Suppressor macrophage treated with lipopolysaccharide for 1 hour (primary cell): Measurements from ENCODE around the gene ADAMTS16.
"Not testable (repeated sequence)": the region's sequence is repeated elsewhere in the genome, so short reads cannot be mapped to it uniquely, and the experiment has no call there.

ENCODE experiments used
- DNase-seq, 3 donors: peaks; one replicate each; pipeline ENCODE4 v3.0.0-alpha.2; 2020 to 2022

Gene ADAMTS16, protein sequence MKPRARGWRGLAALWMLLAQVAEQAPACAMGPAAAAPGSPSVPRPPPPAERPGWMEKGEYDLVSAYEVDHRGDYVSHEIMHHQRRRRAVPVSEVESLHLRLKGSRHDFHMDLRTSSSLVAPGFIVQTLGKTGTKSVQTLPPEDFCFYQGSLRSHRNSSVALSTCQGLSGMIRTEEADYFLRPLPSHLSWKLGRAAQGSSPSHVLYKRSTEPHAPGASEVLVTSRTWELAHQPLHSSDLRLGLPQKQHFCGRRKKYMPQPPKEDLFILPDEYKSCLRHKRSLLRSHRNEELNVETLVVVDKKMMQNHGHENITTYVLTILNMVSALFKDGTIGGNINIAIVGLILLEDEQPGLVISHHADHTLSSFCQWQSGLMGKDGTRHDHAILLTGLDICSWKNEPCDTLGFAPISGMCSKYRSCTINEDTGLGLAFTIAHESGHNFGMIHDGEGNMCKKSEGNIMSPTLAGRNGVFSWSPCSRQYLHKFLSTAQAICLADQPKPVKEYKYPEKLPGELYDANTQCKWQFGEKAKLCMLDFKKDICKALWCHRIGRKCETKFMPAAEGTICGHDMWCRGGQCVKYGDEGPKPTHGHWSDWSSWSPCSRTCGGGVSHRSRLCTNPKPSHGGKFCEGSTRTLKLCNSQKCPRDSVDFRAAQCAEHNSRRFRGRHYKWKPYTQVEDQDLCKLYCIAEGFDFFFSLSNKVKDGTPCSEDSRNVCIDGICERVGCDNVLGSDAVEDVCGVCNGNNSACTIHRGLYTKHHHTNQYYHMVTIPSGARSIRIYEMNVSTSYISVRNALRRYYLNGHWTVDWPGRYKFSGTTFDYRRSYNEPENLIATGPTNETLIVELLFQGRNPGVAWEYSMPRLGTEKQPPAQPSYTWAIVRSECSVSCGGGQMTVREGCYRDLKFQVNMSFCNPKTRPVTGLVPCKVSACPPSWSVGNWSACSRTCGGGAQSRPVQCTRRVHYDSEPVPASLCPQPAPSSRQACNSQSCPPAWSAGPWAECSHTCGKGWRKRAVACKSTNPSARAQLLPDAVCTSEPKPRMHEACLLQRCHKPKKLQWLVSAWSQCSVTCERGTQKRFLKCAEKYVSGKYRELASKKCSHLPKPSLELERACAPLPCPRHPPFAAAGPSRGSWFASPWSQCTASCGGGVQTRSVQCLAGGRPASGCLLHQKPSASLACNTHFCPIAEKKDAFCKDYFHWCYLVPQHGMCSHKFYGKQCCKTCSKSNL

DNA sequence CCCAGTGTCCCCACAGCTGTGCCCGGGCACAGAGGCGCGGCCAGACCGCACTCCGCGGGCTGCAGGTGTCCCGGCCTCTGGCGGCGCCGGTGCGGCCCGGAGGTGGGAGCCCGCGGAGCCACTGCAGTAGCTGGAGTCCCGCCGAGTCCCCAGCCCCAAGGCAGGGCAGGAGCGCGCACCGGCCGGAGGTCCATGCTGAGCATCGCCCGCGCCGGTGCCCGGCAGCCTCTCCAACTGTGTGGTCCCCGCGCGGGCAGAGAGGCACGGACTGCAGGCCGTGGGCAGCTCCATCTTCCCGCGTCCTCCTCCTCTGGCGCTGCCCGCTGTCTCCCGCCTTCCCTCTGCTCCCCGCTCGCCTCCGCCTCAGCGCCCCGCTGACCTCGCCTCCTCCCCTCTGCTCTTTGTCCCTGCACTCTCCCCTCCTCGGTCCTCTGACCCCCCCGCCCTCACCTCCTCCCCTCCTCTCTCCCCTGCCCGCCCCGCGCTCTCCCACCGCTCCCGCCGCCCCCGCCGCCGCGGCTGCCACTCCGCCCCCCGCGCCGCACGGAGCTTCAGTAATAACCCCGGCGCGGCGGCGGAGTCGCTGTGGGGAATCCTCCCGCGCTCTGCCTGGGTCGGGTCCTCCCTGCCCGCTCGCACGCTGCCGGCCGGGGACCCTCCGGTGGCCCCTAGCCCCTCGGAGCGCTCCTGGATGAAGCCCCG lies at the start of gene ADAMTS16:
TSS of gene ADAMTS16 (plus strand) at position 554 of the 702 bp plus-strand sequence. CDS start at position 692, 138 bp downstream.
- no peak for DNase-seq

DNA sequence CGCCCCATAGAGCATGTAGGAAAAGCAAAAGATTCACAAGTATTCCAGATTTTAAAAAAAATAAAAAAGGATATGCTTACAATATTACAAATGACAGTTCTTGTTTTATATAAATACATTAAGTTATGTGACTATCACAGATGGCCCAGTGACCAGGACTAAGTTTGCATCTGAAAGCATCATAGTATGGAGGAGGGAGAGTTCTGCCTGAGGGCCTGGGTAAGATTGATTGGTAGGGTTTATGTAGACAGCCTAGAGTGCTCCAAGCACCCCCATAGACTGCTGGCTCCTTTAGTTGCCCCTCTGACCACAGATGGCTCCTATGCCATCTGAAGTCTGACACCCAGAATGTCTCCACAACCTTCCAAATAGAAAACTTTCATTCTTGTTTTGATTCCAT lies 48.0 kb upstream of the ADAMTS16 start:
- no peak for DNase-seq

DNA sequence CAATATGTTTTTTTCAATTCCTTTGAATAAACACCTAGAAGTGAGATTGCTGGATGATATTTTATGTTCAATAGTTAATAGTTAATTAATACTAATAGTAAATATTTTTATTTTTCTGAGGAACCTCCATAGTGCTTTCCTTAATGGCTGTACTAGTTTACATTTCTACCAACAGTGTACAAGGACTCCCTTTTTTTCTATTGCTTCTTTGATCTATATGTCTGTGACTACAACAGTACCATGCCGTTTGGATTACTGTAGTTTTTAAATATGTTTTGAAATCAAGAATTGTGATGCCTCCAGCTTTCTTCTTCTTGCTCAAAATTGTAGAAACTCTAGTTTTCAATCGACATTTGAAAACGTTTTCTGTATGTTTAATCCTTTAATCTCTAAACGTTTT lies 39.5 kb upstream of the ADAMTS16 start:
- DNase-seq: no peak

DNA sequence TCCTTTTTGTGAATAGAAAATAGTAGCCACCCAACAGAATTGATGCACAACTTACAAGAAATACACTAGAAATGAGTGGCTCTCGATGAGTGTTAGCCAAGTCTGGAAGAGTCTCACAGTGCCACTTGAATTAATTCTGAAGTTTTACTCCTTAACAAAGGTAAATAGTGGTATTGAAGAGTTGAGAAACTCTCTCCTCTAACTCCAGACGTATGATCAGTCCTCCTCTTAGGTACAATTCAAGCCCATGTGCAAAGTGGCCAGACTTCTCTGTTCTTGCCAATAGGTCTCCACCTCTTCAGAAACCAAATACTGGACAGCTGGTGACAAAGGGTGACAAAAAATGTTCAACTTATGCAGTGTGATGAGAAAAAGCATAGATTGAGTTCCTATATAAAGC lies 38.5 kb upstream of the ADAMTS16 start:
- no peak for DNase-seq

DNA sequence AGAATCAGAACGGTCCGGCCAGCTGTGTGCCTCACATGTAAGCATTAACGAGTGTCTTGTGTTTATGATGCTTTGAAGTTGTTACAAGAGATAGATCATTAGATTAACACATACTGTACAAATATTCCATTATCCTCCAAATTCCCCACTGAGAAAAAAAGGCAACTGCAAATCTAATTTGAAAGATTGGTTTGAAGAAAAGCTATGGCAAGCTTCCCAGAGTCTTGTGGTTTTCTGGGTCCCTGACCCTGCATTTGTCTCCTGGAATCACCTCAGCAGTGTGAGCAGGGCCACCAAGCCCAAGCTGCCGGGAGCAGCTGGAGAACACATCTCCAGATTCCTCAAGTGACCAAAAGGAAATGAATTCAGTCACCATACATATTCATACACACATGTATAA lies 36.9 kb upstream of the ADAMTS16 start:
- DNase-seq: no peak

- DNase-seq: no peak
These were observed 35.6 kb upstream of the ADAMTS16 start for GRCh38 chr5:5104550-5104949.

GRCh38 chr5:5105531-5105930 lies 34.6 kb upstream of the ADAMTS16 start:
- DNase-seq: no peak

DNA sequence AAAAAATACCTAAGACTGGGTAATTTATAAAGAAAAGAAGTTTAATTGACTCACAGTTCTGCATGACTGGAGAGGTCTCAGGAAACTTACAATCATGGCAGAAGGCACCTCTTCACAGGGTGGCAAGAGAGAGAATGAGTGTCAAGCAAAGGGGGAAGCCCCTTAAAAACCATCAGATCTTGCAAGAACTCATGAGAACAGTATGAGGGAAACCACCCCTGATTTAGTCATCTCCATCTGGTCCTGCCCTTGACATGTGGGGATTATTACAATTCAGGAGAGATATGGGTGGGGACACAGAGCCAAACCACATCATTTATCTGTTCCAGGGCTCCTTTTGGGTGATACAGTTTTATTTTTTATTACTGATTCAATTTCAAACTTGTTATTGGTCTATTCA lies 23.2 kb upstream of the ADAMTS16 start:
- no peak for DNase-seq

- no peak for DNase-seq
These were observed 17.4 kb upstream of the ADAMTS16 start for GRCh38 chr5:5122776-5123175.

DNA sequence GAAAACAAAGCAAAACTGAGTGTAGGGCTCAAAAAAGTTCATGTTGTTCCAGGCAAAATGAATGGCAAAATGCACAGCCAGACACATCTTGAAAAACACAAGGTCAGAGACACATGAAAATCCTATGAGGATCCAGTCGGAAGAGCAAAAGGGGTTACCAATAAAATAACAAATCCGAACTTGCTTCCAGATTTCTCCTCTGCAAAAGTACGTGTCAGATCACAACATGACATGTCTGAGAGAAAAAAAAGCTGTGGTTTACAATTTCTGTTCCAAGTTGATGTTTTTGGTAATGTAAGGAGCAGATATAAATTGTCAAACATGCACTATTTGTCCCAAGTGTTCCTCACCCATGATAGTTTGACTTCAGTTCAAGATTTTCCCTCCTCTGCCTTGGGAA lies 15.9 kb upstream of the ADAMTS16 start:
- DNase-seq: no peak

DNA sequence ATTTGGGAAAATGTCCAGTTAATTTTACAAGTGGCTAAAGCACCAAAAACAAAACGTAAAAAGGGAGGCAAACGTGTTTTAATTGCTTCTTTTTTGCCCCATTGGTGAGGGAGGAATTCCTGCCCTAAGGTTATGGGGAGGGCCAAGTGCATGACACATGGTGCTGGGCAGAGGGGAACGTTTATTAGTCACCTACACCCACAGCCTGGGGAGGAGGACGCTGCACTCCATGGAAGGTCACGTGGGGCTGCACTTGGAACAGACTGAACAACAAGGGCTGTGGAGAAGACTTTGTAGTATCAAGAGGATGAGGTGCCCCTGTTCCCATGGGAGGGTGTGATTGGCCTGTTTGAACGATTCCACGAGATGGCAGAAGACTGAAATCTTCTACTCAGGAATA lies 13.7 kb upstream of the ADAMTS16 start:
- DNase-seq: peak in 1 of 3 donors; percentile 36

DNA sequence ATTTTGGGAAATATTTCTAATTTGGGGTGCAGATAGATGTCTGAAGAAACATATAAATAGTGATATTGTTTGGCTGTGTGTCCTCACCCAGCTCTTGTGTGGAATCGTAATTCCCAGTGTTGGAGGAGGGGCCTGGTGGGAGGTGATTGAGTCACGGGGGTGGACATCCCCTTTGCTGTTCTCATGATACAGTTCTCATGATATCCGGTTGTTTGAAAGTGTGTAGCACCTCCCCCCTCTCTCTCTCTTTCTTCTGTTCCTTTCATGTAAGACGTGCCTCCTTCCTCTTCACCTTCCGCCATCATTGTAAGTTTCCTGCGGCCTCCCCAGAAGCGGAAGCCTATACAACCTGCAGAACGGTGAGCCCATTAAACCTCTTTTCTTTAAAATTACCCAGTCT lies 11.4 kb upstream of the ADAMTS16 start:
- DNase-seq: peak in 1 of 3 donors; percentile 3

DNA sequence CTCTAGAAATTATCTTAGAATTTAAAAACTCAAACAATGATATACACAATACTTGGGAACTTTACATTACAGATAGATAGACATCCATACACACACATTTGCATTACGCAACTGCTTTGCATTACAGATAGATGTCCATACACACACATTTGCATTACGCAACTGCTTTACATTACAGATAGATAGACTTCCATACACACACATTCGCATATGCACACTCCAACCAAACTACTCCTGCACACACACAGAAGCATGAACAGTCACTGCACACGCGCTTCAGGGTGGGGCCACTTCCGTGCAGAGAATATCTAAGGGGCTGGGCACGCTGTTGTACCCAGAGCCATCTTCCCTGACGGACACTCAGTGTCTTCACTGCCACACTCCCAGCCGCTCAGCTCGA lies 7.9 kb upstream of the ADAMTS16 start:
- DNase-seq: no peak

GRCh38 chr5:5132693-5133295 lies 7.3 kb upstream of the ADAMTS16 start:
- no peak for DNase-seq

GRCh38 chr5:5134107-5134506 lies 6.0 kb upstream of the ADAMTS16 start:
- DNase-seq: no peak

GRCh38 chr5:5135957-5136676 lies 4.0 kb upstream of the ADAMTS16 start:
- no peak for DNase-seq

- DNase-seq: not testable (repeated sequence)
These were observed 2.3 kb upstream of the ADAMTS16 start for GRCh38 chr5:5137851-5138250.

- no peak for DNase-seq
These were observed 774 bp upstream of the ADAMTS16 start for GRCh38 chr5:5139336-5139776.

DNA sequence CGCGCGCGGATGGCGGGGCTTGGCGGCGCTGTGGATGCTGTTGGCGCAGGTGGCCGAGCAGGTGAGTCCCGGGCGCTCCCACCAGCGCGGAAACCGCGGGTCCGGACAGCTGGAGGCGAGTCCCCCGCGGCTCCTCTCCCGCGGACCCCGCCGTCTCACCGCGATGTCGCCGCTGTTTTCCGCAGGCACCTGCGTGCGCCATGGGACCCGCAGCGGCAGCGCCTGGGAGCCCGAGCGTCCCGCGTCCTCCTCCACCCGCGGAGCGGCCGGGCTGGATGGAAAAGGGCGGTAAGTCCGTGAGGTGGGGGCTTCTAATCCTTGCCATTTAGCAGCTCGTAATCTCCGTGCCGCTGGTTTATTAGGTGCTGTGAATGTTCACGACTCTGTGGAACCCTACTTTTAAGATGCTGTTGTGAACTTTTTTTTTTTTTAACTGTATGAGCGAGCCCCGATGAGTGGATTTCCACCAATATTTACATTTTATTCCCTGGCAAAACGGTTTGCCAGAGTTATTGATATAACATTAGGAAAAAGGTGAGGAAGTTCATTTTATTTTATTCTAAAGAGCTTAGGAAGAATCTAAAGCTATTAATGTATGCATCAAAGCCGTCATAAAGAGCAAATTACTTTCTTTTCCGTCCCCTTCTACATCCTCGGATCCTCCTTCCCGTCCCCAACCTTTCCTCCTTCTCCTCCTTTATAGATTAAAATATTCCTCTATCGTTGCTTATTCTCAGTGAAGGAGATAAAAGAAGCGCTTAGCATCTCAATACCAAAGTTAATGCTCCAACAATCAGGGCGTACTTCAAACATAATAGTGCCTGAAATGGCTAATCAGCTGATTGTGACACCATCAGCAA lies 579 bp downstream of the ADAMTS16 start:
- DNase-seq: no peak

DNA sequence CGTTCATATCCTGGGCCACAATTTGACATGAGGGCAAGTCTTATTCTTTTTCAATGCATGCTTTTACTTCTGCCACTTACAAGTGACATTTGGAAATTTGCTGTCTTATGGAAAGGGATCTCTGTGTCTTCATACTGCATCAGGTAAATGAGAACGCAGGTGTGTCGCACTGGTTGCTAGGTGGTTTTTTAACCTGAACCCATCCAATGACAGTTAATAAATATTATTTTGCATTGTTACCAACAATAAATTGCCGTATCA lies 1.1 kb downstream of the ADAMTS16 start:
- DNase-seq: no peak
